Stimulated activated CD4-positive, alpha-beta T cell treated with anti-CD3 and anti-CD28 coated beads, Interleukin-2, amount 100 ng/mL, for 4 hours (primary cell): ENCODE data around the gene TTC12.
A peak's percentile ranks its signal among the peaks of the same experiment; 100 is the strongest.
"Not testable (repeated sequence)": the region's sequence is repeated elsewhere in the genome, so short reads cannot be mapped to it uniquely, and the experiment has no call there.

Source experiments
- DNase-seq: peaks from one replicate; pipeline ENCODE4 v3.0.0-alpha.2; 2020; ENCODE audit warnings: low read depth

TTC12 gene

DNA sequence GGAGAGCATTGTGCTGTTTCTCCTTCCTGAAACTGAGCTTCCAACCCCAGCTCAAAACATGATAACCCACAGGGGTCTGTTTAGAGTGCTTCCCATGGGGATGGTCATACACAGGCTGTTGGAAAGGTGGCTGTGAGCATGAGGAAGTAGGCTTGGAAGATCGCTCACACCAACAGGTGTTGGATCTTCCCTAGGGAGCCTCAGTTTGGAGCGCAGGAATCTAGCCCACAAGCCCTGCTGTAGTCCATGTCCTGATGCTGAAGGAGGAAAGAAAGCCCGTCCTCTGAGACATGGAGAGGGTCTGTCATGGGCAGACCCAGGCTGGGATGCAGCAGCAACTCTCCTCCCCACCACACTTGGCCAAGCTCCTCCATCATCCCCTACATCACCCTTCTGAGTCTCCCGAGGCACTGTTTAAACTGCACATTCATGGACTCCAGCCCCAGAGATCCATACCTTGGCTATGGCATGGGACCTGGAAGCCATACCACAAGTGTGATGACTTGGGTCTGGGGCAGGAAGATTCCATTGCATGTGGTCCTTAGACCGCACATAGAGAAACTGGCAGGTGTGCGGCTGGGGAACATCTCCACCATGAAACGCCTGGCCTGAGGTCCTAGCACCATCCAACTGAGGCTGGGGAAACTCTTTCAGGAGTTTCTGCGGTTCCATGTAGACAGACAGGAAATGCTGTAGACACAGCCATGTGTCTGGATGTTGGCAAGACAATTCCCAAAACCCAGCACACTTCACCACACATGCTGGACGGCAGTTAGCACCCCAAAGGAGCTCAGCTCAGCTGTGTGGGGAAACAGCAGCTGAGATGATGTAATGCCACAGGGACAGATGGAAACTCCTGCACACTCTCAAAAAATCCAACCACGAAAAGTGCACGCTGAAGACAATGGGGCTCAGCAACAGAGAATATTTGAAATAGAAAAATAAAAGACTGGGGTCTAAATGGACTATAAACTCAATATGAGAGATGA is 27.6 kb upstream of the TTC12 start:
- DNase-seq, result no peak

DNA sequence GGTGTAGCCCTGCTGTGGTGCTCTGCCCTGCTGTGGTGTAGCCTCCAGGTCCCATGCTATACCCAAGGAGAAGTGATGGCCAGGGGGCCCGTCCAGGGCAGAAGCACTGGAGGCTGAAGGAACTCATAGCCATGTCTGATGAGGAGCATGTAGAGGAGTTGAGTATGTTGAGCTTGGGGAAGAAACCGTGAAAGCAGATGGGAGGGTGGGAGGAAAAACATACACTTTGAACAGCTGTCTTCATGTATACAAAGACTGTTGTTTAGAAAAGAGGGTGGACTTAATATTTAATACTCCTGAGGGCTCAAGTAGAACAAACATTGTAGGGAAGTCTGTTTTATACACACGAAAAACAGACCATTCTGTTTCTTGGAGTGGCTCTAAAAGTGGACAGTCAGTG is 26.6 kb upstream of the TTC12 start:
- DNase-seq, result no peak

DNA sequence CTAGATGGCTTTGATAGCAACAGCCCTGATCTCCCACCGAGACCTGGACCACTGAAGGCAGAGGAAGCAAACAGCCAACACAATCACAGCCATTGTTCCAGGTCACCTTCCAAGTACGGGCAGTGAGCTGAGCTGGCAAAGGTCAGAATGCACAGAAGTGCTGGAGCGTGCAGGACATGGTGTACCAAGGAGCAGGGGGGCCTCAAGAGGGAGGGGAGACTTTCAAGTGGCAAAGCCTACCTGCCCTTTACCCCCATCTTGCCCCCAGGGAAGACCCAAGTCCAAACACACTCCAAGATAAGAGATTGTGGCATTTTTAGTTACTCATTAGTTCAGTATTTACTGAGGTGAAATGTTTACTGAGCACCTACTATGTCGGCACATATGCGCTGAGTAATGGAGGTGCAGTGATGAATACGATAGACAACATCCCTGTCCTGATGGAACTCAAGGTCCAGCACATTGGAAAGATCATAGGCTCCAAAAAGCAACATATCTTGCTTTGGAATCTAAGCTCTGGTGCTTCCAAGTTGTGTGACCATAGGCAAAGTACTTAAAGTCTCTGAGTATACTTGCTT is 26.0 kb upstream of the TTC12 start:
- DNase-seq, result no peak

DNA sequence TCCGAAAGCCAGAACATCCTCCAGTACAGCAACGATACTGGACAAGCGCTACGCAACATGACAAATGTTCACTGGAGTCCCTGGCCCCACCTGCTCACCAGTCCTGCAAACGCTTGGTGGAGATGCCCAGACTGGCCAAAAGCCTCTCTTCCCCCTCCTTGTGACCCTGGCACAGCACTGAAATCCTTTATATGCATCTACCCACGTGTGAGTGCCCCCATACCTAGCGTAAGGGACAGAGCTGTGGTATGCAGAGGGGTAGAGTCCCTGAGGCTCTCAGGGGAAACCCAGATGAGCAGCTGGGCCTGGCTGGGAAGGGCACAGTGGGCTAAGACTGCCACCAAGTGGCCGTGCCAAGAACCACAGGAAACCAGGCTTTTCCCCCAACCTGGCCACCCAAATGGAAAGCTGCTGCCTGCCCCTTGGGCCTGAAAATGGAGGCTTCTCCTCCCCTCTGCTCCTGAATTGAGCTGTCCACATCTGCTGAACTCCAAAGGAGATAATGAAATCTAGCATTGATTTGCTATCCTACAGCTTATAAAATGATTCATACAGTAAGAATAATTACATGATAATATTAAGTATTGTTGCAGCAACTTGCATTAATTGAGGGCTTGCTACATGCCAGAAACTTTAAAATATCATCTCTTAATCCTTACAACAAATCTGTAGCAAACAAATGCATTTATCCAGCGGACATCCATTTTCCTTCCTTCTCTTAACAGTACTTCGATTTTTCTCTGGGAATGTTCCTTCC is 24.8 kb upstream of the TTC12 start:
- DNase-seq, result peak; percentile 40

DNA sequence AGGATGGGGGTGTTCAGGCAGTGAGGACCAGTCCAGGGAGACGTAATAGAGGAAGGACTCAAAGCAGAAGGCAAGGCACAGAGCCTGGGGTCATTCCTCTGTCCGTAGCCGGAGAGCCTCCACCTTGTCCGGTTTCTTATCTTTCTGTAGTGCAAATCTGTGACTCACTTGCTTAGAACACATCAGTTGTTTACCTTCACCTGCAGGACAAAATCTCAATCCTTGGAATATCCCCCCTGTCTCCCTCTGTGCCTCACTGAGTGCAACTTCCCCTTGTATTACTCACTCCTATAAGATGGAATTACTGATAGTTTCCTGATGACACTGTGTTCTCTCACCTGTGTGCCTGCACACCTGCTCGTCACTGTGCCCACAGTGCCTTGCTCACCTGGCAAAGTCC is 20.4 kb upstream of the TTC12 start:
- DNase-seq, result no peak

DNA sequence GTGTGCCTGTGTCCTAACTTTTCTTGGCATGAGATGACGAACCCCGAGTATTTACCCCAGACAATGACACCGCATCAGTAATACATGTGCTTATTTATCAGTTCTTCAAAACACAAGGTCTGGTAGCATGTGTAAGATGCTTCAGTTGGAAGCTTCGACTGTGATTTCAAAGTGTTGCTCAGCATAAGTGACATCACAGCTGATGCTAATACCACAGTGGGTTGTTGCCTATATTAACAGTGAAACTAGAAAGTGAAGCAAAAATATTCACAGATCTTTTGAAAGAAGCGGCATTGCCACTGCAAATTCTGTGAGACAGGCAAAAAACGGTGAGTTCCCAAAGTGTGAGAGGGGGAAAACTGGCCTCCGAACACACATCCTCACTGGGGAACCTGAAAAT is 18.4 kb upstream of the TTC12 start:
- DNase-seq, result no peak

DNA sequence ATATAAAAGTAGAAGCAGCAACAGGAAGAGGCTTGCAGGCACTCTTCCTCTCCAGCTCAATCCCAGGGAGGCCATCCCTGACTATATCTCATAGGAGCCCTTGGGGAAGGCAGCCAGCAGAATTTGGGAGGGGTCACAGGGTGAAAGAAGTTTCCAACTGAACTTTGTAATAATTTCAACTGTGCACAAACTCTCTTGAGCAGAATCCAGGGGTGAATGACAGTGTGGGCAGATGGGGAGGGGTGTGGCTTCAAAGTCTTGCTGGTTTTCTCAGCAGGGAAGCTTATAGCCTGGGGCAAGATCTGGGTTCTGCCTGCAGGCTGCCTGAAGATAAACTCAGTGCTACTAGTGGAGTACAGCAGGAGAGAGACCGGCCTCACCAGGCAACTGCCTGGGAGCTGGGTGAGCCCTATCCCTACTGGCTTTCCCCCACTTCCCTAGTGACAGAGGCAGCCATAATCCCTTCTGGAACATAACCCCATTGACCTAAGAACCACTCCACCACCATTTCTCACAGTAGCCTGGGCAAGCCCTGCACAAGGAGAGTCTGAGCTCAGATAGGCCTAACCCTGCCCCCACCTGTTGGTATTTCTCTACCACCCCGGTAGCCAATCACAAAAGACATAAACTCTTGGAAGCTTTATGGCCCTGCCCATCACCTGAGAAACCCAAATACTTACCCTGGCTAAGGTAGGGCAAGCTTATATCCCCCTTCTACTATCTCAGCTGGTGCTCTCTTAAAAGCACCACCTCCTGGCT is 17.8 kb upstream of the TTC12 start:
- no peak for DNase-seq

DNA sequence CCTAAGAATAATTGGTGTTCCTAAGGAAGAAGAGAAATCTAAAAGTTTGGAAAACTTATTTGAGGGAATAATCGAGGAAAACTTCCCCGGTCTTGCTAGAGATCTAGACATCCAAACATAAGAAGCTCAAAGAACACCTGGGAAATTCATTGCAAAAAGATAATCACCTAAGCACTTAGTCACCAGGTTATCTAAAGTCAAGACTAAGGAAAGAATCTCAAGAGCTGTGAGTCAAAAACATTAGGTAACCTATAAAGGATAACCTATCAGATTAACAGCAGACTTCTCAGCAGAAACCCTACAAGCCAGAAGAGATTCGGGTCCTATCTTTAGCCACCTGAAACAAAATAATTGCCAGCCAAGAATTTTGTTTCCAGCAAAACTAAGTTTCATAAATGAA is 15.9 kb upstream of the TTC12 start:
- DNase-seq, result not testable (repeated sequence)

DNA sequence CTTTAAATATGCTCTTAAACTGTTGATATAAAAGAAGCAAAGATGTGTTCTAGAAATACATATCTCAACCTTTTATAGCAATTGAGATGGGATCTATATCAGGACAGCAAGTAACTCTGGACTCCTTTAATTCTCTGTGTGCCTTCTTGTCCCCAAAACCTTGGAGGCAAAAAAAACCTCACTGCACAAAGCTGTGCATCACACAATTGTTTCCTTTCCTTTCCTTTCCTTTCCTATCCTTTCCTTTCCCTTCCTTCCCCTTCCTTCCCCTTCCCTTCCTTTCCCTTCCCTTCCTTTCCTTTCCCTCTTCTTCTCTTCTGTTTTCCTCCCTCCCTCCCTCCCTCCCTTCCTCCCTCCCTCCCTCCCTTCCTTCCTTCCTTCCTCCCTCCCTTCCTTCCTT is 9.5 kb upstream of the TTC12 start:
- DNase-seq, result no peak

DNA sequence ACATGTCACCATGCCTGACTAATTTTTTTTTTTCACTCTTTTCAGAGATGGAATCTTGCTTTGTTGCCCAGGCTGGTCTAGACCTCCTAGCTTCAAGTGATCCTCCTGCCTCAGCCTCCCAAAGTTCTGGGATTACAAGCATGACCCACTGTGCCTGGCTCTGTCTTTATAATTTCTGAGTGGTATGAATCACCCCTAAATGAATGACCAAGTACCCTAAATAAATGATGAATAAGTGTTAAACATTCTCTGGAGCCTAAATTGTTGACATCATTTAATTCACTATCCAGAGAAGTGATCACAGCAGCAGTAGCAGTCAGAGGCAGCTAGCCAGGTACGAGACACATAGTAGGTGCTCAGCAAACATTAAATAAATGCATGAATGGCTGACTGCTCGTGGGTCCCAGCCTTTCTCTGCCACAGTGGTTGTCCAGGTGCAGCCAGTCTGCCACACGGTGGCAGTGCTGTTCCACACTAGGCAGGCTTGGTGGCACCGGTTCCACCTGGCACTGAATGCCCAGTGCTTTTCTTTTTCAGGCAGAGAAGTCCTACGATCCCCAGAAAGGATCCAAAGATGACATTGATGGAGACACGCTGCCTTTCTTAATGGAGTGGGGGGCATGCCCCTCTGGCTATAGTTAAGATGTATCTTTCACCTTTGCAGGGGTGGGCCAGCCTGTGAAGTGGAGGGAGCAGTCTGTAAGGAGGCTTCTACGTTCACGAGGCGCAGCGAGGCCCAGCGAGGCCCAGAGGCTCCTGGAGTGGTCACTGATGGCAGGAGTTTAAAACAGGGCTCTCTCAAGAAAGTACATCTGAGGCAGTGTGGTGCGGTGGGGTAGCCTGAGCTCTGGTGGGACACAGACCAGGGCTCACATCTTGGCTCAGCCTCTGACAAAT is 8.7 kb upstream of the TTC12 start:
- peak; percentile 44 for DNase-seq

DNA sequence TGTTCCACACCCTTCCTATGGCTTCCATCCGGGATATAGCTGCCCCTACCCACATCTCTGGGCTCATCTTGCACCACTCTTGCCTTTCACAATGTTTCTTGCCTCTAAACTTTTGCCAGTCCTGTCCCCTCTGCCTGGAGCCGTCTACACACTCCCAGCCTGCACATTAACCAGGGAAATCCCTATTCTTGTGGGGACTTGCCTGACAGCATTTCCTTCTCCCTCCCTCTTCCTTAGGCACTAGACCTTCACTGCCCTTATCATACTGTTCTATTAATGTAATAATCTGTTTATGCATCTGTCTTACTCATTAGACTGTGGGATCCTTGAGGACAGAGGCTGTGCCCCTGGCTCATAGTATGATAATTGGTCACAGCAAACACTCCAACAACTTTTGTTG is 5.8 kb upstream of the TTC12 start:
- DNase-seq, result no peak

DNA sequence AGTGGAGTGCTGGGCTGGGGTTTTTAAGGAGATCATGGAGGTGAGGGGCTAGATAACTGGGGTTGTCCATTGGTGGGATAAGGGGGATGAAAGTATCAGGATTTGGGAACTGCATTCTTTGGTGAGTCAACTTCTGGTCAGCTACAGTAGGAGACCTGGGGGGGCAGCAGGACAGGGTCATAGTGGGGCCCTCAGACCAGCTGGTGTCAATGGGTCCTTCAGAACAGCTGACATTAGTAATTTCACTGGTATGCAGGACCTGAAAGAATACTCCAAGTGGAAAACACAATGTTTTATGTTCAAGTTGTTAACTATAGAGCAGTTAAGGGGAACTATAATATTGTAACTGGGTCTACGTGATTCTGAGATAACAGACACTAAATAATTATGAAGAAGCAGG is 2.8 kb upstream of the TTC12 start:
- no peak for DNase-seq

DNA sequence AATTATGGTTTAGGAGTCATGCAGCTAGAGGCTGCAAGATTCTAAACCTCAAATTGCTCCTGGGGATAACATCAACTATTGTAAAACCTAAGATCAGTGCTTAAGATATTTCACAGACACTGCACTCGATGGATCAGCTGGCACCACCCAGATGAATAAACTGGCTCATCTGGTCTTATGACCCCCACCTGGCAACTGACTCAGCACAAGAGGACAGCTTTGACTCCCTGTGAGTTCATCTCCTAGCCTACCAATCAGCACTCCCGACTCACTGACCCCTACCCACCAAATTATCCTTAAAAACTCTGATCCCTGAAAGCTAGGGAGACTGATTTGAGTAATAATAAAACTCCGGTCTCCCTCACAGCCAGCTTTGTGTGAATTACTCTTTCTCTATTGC is 782 bp upstream of the TTC12 start:
- no peak for DNase-seq

DNA sequence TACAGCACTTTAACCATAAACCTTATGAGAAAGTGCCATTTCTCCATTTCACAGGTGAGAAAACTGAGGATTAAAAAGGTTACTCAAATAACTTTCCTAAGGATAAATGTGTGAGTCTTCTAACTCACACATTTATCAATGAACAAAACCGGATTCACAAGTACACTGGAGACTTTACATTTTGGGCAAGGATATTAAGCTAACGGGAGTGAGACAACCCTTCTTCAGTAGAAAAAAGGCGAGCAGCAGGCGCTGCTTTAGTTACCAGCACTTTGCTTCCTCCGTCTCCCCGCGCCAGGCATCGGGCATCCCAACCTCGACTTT is 356 bp upstream of the TTC12 start:
- no peak for DNase-seq

DNA sequence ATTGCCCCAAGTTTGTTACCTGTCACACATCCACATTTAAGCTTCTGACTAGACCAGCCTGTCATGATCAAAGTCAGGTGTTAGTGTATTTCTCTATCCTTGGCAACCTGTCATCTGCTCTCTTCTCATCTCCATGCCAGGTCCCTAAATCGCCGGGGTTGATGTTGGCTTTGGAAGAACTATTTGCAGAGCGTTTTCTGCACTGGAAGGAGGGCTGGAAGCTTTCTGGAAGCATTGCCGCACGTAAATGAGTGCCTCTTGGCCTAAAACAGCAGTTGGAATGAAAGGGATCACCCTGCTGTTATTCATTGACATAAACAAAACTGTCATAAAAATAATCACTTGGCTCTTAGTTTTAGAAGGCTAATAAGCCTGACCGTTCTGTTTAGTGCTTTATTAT is 1.4 kb downstream of the TTC12 start:
- no peak for DNase-seq

DNA sequence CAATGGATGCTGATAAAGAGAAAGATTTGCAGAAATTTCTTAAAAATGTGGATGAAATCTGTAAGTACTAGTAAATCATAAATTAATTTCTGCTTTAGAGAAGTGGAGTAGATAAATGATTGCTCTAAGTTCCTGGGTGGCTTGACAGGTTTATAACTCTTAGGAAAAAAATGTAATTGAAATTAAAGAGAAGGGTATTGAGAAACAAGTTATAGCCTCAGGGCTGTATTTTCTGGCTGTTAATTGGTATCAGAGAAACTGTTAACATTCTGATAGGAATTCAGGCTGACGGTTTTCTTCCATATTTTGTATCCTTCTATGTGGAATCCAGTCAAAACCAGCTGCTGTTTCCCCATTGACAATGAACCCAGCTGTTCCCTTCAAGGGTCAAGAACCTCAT is 1.9 kb downstream of the TTC12 start:
- DNase-seq, result no peak

DNA sequence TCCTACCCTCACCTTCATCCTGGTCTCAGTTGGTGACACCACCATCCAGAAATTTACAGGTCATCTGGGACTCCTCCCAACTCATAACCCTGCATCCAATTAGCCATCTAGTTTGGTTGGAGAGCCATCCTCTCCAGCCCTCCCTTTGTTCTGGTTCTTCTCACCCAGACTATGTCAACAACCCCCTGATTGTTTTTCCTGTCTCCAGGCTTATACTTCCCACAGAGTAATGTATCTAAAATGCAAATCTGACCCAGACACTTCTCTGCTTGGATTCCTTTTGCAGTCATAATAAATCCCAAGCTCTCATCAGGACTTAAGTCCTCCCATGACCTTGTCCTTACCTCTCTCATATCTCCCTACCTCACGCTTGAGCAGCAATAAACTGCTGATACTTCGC is 3.0 kb downstream of the TTC12 start:
- no peak for DNase-seq

DNA sequence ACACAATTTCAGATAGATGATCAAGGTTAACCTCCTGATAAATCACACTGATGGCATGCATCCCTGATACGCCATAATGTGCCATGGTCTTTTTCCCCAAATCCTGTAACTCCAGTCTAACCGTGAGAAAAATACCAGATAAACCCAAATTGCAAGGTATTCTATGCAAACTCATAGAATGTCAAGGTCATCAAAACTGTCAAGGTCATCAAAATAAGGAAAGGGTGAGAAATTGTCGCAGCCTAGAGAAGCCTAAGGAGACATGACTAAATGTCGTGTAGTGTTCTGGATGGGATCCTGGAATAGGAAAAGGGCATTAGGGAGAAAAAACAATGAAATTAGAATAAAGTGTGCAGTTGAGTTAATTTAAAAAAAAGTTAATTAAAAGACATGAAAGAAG is 4.7 kb downstream of the TTC12 start:
- no peak for DNase-seq

DNA sequence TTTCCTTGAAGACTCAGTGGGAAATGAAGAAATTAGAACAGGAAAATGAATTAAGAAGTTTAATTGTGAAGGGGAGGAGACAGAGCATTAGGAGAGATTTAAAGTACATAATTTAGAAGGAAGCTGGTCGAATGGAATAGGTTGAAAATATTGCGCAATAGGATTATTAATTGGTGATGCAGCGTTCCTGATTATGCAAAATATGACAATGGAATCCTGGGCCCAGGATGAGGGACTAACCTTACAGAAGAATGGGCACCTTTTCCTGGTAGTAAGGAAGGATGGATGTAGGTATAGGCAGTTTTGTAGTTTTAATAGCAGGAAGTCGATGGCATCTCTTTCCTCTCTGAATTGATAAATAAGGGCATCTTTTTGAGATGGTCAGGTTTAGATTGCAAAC is 7.8 kb downstream of the TTC12 start:
- no peak for DNase-seq

DNA sequence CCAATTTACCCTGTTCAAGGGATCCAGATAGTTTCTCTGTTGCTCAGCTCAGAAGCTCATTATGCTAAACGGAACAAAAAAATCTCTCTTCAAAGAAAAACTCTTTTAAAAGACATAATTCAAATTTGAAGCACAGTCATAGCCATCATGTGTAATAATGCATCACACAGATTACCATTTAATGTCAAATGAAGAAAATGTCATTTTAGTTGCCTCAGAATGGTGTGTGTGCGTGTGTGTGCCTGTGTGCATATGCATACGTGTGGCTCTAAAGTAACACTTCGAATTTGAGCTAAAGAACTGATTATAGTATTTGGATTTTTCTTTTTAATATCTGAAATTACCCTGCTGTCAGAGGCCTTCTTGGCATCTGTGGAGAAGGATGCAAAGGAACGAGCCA is 9.9 kb downstream of the TTC12 start:
- DNase-seq, result no peak

DNA sequence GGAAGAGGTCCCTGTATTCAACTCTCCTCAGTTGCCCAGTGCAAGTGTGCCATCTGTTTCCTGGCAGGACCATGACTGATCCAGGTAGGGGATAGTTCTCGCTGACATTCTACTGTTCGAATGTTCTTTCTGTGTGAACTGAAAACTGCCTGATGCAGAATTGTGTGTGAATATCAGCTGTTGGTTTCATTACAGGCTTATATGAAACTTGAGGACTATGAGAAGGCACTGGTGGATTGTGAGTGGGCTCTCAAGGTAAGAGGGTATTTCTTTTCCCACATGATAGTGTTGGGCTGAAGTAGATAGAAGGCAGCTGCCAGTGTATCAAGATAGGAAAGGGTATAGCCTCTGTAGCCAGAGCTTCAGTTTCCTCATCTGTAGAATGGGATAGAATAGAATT is 15.3 kb downstream of the TTC12 start:
- no peak for DNase-seq
